A673 (cell line): Measurements from ENCODE around the gene CTNNA2.

ENCODE experiments used
- EZH2 ChIP-seq: fragments of 200-600 bp; sonication (generic); IDR thresholded peaks from 2 replicates; pipeline ENCODE4 v1.6.1; 2017; ENCODE audit warnings: borderline replicate concordance, low read depth, mild to moderate bottlenecking, mixed read lengths, antibody characterized with exemption, low read length; ENCODE audit not compliant: poor library complexity, severe bottlenecking
- TF ChIP-seq, protein P1 (sequence below): fragments of 300-800, 200-600 bp; sonication (generic); conservative IDR thresholded peaks from 2 replicates; pipeline ENCODE4 v1.5.1; 2017; ENCODE audit warnings: low read depth, mild to moderate bottlenecking, antibody characterized with exemption, low read length, moderate library complexity, mixed read lengths

DNA sequence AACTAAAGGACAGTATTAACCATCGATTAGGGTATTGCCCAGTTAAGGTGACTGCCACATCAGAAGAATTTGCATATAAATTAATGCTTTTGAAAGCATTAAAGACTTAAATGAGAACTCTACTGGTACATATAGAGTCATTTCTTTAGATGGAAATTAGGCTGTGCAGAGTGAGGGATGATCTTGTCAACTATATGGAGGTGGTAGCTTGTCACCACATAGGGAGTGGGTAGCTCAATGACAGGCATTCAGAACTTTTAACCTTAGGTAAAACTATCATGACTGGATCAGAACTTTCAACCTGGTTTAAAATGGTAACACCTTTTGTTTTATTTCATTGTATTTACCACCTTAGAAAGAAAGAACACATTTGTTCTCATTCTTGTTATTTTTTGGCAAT lies 1176.3 kb downstream of the CTNNA2 start:
- TF ChIP-seq EZH2 = no peak
- TF ChIP-seq, protein P1, sequence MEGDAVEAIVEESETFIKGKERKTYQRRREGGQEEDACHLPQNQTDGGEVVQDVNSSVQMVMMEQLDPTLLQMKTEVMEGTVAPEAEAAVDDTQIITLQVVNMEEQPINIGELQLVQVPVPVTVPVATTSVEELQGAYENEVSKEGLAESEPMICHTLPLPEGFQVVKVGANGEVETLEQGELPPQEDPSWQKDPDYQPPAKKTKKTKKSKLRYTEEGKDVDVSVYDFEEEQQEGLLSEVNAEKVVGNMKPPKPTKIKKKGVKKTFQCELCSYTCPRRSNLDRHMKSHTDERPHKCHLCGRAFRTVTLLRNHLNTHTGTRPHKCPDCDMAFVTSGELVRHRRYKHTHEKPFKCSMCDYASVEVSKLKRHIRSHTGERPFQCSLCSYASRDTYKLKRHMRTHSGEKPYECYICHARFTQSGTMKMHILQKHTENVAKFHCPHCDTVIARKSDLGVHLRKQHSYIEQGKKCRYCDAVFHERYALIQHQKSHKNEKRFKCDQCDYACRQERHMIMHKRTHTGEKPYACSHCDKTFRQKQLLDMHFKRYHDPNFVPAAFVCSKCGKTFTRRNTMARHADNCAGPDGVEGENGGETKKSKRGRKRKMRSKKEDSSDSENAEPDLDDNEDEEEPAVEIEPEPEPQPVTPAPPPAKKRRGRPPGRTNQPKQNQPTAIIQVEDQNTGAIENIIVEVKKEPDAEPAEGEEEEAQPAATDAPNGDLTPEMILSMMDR = no peak
